NCI-H345 treated with DMSO at 0.1 percent for 48 hours (cell line): Measurements from ENCODE around the gene REELD1.

Source experiments
- DNase-seq: peaks from one replicate; lab custom pipeline; 2025; ENCODE audit not compliant: unreplicated experiment; lab: John Stamatoyannopoulos, UW

The REELD1 gene

GRCh38 chr4:146265950-146266490, 51.7 kb downstream of the REELD1 start:
- DNase-seq: no peak

GRCh38 chr4:146267826-146268225, 53.5 kb downstream of the REELD1 start:
- no peak for DNase-seq

GRCh38 chr4:146269228-146269653, 54.9 kb downstream of the REELD1 start:
- DNase-seq: no peak

GRCh38 chr4:146271466-146271865, 57.1 kb downstream of the REELD1 start:
- DNase-seq: no peak

- no peak for DNase-seq
Measured at GRCh38 chr4:146273204-146273901, 59.0 kb downstream of the REELD1 start.

GRCh38 chr4:146274774-146275173, 60.4 kb downstream of the REELD1 start:
- DNase-seq: no peak

GRCh38 chr4:146275370-146275769, 61.0 kb downstream of the REELD1 start:
- no peak for DNase-seq

- no peak for DNase-seq
Measured at GRCh38 chr4:146278986-146279385, 64.6 kb downstream of the REELD1 start.
